ENCODE results near the gene NHSL2. TPM values are rescaled to one million over a fixed set of nuclear protein-coding genes. Genes with fewer than 3 reads are reported as not detected.

Gene NHSL2
- polyA plus RNA-seq, 3 donors: 16.6 to 39.8 (median 22.8) TPM

DNA sequence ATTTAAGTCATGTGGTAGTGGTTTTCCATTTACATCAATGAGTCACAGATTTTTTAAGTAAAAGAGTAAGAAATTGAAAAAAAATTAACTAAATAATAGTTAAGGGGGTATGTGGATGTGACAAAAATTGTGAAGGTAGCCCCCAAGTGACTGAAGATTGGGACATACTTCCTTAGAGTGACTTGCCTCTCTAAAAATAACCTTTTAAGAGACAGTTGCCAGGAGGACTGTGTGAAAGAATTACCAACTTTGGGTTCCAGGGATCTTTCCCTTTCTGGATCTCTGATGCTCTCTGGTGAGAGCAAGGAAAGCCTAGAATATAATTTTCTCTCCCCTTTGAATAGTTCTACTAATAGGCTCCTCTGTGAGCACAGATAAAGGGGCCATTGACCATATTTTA, 42.7 kb downstream of the NHSL2 start:
- no peaks in the 10 kb centered on the region for H3K27me3 ChIP-seq (ENCODE audit: control insufficient read depth in 2 of 2, insufficient read depth in 2 of 2, low read length in 2 of 2)
- Mint-ChIP-seq H3K27me3 (ENCODE audit: low read depth in 3 of 3) (peaks cover 0 to 13% (median 0%) of the 10 kb centered on the region in 3 donors), H3K4me3 (no peak overlapping the region), H3K36me3 (no peaks in the 10 kb centered on the region), H3K27ac (no peak overlapping the region), H3K4me1 (peaks cover 15% of the 10 kb centered on the region), H3K9me3 (no peaks in the 10 kb centered on the region)
- DNase-seq: no peak
- intact Hi-C loops (cut with micrococcal nuclease): no loop called here
- H3K9ac ChIP-seq (ENCODE audit: insufficient read depth, low read length, poor library complexity, severe bottlenecking): no peak overlapping the region
- no peaks in the 10 kb centered on the region for H4K20me1 ChIP-seq (ENCODE audit: insufficient read depth, low read length)
- no peak overlapping the region for H3K27ac ChIP-seq (ENCODE audit: low read depth in 1 of 2, low read length in 2 of 2)
- no peak overlapping the region for H2AFZ ChIP-seq (ENCODE audit: insufficient read depth, low read depth, low read length, poor library complexity, severe bottlenecking)
- TF ChIP-seq, protein P1, sequence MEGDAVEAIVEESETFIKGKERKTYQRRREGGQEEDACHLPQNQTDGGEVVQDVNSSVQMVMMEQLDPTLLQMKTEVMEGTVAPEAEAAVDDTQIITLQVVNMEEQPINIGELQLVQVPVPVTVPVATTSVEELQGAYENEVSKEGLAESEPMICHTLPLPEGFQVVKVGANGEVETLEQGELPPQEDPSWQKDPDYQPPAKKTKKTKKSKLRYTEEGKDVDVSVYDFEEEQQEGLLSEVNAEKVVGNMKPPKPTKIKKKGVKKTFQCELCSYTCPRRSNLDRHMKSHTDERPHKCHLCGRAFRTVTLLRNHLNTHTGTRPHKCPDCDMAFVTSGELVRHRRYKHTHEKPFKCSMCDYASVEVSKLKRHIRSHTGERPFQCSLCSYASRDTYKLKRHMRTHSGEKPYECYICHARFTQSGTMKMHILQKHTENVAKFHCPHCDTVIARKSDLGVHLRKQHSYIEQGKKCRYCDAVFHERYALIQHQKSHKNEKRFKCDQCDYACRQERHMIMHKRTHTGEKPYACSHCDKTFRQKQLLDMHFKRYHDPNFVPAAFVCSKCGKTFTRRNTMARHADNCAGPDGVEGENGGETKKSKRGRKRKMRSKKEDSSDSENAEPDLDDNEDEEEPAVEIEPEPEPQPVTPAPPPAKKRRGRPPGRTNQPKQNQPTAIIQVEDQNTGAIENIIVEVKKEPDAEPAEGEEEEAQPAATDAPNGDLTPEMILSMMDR (IDR thresholded peaks at IDR 0.05): no peak
- H3K36me3 ChIP-seq (replicated peaks in 1 of 2; ENCODE audit: control insufficient read depth in 1 of 2, insufficient read depth in 2 of 2, low read length in 2 of 2): no peaks in the 10 kb centered on the region
- no peaks in the 10 kb centered on the region for H3K9me3 ChIP-seq (replicated peaks in 1 of 2; ENCODE audit: control insufficient read depth in 1 of 2, insufficient read depth in 1 of 2, low read length in 2 of 2)
- H3K4me1 ChIP-seq (ENCODE audit: control insufficient read depth in 1 of 2, insufficient read depth in 2 of 2, low read length in 2 of 2): no peaks in the 10 kb centered on the region
- H3K4me2 ChIP-seq (replicated peaks; ENCODE audit: extremely low read depth, low read length, poor library complexity, severe bottlenecking): no peak overlapping the region
- H3K4me3 ChIP-seq (replicated peaks in 1 of 3; ENCODE audit: low read depth in 2 of 3, low read length in 3 of 3): no peak overlapping the region
- no peaks in the 10 kb centered on the region for H3K79me2 ChIP-seq (ENCODE audit: insufficient read depth, low read length)

DNA sequence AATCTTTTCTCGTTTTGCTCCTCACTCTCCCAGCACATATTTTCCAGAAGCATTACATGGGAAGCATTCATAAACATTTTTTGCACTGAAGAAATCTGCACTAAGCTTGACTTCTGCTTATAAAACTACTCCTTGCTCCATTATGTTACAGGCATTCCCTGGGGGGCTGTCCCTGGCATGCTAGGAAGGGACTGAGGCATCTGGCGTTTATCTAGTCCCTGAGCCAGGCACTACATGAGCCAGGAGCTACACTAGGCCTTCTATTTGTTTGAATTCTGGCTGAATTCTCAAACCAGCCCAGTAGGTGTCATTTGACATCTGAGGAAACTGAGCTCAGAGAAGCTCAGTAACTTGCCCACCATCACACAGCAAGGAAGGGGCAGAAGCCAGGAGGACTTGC, 43.3 kb downstream of the NHSL2 start:
- peaks cover 0 to 13% (median 0%) of the 10 kb centered on the region in 3 donors for H3K27me3 Mint-ChIP-seq (ENCODE audit: low read depth in 3 of 3)
- no peak overlapping the region for H3K27ac Mint-ChIP-seq
- Histone ChIP-seq H3K9ac (ENCODE audit: insufficient read depth, low read length, poor library complexity, severe bottlenecking) (no peak overlapping the region), H4K20me1 (ENCODE audit: insufficient read depth, low read length) (no peaks in the 10 kb centered on the region), H3K4me3 (replicated peaks in 1 of 3; ENCODE audit: low read depth in 2 of 3, low read length in 3 of 3) (no peak overlapping the region), H3K27me3 (ENCODE audit: control insufficient read depth in 2 of 2, insufficient read depth in 2 of 2, low read length in 2 of 2) (no peaks in the 10 kb centered on the region), H3K9me3 (replicated peaks in 1 of 2; ENCODE audit: control insufficient read depth in 1 of 2, insufficient read depth in 1 of 2, low read length in 2 of 2) (no peaks in the 10 kb centered on the region), H3K4me1 (ENCODE audit: control insufficient read depth in 1 of 2, insufficient read depth in 2 of 2, low read length in 2 of 2) (no peaks in the 10 kb centered on the region), H3K36me3 (replicated peaks in 1 of 2; ENCODE audit: control insufficient read depth in 1 of 2, insufficient read depth in 2 of 2, low read length in 2 of 2) (no peaks in the 10 kb centered on the region), H3K79me2 (ENCODE audit: insufficient read depth, low read length) (no peaks in the 10 kb centered on the region), H3K4me2 (replicated peaks; ENCODE audit: extremely low read depth, low read length, poor library complexity, severe bottlenecking) (no peak overlapping the region), H2AFZ (ENCODE audit: insufficient read depth, low read depth, low read length, poor library complexity, severe bottlenecking) (no peak overlapping the region), H3K27ac (ENCODE audit: low read depth in 1 of 2, low read length in 2 of 2) (no peak overlapping the region)
- H3K36me3 Mint-ChIP-seq: no peaks in the 10 kb centered on the region
- DNase-seq: no peak
- TF ChIP-seq, protein P1 (IDR thresholded peaks at IDR 0.05): no peak
- peaks cover 17% of the 10 kb centered on the region for H3K4me1 Mint-ChIP-seq
- no peaks in the 10 kb centered on the region for H3K9me3 Mint-ChIP-seq
- WGBS (ENCODE audit: insufficient coverage): 86% methylated on average over 1 of the region's 2 CpGs
- intact Hi-C loops (cut with micrococcal nuclease): no loop called here
- H3K4me3 Mint-ChIP-seq: no peak overlapping the region
